ENCODE data around the gene NXN.

DNA sequence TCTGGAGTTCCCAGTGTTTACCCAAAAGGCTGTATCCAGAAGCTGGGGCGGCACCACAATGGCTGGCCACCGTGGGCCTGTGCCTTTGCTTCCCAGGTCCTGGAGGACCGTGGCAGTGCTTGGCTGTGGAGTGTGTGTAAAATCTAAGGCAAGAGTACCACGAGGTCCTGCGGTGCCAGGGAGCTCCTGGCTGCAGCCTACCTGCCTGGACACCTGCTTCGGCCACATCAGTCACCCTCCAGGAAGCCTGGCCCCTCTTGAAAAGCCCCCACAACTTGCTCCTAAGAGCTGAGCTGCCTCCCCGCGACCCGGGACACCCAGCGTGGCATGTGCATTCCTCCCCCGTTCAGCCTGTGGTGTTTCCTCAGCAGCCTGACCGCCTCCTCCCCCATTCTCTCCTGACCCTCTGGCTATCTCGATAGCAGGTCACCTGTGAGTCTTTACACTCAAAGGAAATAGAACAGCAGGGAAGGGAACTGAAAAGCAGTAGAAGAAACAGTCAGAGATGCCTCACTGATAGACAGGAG is 25.3 kb upstream of the NXN start:
- TF ChIP-seq, protein P1, sequence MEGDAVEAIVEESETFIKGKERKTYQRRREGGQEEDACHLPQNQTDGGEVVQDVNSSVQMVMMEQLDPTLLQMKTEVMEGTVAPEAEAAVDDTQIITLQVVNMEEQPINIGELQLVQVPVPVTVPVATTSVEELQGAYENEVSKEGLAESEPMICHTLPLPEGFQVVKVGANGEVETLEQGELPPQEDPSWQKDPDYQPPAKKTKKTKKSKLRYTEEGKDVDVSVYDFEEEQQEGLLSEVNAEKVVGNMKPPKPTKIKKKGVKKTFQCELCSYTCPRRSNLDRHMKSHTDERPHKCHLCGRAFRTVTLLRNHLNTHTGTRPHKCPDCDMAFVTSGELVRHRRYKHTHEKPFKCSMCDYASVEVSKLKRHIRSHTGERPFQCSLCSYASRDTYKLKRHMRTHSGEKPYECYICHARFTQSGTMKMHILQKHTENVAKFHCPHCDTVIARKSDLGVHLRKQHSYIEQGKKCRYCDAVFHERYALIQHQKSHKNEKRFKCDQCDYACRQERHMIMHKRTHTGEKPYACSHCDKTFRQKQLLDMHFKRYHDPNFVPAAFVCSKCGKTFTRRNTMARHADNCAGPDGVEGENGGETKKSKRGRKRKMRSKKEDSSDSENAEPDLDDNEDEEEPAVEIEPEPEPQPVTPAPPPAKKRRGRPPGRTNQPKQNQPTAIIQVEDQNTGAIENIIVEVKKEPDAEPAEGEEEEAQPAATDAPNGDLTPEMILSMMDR (IDR thresholded peaks at IDR 0.05; ENCODE audit: low read depth, low read length, poor library complexity, severe bottlenecking) = no peak
- TF ChIP-seq EZH2phosphoT487 (IDR thresholded peaks at IDR 0.05; ENCODE audit: borderline replicate concordance, low read length) = no peak
